ENCODE measurements around the gene NUMA1. TPM values are rescaled to one million over a fixed set of nuclear protein-coding genes. Genes with fewer than 3 reads are reported as not detected.

NUMA1 gene
- total and polyA plus RNA-seq, 7 donors = 68.9 to 130 (median 100) TPM

GRCh38 chr11:72006309-72007088 lies 73.8 kb downstream of the NUMA1 start:
- Histone ChIP-seq H3K27ac (no peak overlapping the region), H3K36me3 (ENCODE audit: insufficient read depth in 1 of 2, low read depth in 1 of 2) (peaks cover 8 to 98% of the 10 kb centered on the region in 2 donors), H3K4me1 (peaks cover 7% of the 10 kb centered on the region), H3K4me3 (no peak overlapping the region), H3K27me3 (ENCODE audit: insufficient read depth in 3 of 3, low read length in 2 of 3) (no peaks in the 10 kb centered on the region), H3K9me3 (no peaks in the 10 kb centered on the region)
- WGBS, 3 donors = 78 to 87% (median 86%) methylated on average over 8 of the region's 8 CpGs
- TF ChIP-seq, protein P1, sequence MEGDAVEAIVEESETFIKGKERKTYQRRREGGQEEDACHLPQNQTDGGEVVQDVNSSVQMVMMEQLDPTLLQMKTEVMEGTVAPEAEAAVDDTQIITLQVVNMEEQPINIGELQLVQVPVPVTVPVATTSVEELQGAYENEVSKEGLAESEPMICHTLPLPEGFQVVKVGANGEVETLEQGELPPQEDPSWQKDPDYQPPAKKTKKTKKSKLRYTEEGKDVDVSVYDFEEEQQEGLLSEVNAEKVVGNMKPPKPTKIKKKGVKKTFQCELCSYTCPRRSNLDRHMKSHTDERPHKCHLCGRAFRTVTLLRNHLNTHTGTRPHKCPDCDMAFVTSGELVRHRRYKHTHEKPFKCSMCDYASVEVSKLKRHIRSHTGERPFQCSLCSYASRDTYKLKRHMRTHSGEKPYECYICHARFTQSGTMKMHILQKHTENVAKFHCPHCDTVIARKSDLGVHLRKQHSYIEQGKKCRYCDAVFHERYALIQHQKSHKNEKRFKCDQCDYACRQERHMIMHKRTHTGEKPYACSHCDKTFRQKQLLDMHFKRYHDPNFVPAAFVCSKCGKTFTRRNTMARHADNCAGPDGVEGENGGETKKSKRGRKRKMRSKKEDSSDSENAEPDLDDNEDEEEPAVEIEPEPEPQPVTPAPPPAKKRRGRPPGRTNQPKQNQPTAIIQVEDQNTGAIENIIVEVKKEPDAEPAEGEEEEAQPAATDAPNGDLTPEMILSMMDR (IDR thresholded peaks at IDR 0.05) = no peak
- ATAC-seq (no peak), DNase-seq (no peak)
- intact Hi-C loops (cut with DNase I) = no loop called here

DNA sequence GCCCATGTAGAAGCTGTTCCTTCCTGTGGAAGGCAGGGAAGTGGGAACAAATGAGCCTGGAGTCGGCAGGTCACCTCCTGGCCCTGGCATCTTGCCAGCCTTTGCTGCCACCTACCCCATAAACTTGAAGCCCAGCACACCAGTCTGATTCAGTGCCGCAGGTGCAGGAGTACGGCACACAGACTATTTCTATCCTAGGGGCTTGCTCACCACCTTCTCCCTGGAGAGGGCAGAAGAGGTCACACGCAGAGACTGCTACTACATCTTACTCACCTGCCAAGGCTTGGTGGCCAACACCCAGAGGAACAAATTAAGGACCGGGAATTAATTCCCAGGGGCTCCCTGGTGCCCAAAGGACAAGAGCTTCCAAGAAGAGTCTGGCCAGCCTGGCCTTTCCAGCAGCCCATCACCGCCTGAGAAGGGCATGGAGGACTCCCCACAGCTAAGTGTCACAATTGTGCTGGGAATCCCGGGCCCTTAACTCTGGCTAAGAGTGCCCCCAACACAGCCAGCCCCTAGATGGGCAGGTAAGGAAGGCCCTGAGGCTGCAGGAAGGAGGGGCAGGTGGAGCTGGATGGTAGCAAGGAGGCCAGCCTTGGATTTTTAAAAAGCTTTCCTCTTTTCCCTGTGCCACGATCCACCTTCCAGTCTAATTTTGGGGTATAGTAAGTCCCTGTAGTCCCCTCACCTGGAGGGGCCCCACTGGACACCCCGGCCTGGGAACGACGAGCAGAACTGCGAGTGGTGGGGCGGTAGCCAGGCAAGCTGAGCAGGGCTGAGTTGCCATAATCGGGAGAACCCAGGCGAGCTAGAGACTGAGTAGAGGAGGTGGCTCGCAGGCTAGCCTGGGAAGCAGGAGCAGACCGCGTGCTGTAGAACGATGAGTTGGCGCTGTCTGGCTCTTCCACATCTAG lies 74.7 kb downstream of the NUMA1 start:
- 67 to 72% (median 69%) methylated on average over 20 of the region's 20 CpGs for WGBS, 3 donors

DNA sequence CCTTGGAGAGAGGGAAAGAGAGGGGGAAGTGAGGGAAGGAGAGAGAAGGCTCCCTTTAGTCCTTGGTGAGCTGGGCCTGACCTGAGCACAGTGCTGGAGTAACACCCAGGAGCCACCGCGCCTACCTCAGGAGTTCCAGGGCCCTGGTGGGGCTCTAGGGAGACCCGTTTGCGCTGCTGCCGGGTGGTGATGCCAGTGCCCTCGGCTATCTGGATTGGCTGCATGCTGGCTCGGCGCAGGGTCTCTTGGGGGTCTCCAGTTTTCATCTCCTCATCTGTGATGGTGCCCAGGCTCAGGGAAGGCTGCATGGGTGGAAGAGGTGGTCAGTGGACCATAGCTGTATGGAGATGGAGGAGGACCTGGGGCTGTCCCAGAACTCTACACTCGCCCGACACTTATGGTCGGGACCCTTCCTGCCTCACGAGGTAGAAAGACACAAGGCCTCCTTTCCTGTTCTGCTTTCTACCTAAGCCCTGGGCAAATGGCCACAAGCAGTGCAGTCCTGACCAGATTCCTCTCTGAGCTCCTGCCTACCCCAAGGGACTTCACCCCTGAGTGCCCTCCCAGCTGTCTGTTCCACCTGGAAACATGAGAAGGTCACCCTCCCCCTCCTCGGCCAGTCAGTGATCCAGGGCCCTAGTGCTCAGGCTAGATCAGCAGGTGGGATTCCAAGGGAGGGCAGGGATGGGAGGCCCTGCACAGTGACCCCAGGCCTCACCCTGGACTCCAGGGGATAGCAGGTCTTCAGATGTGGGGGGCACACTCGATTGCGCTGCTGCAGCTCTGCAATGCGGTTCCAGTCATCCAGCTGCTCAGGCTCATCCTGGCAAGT lies 75.6 kb downstream of the NUMA1 start:
- no peak overlapping the region for H3K4me3 ChIP-seq
- ATAC-seq = peak; percentile 1 to 13 (median 6)
- no peaks in the 10 kb centered on the region for H3K27me3 ChIP-seq (ENCODE audit: insufficient read depth in 3 of 3, low read length in 2 of 3)
- H3K27ac ChIP-seq = no peak overlapping the region
- H3K36me3 ChIP-seq (ENCODE audit: insufficient read depth in 1 of 2, low read depth in 1 of 2) = peaks cover 8 to 96% of the 10 kb centered on the region in 2 donors
- 78 to 83% (median 80%) methylated on average over 13 to 16 of the region's 16 CpGs for WGBS, 3 donors
- no peak for DNase-seq
- TF ChIP-seq, protein P1 (IDR thresholded peaks at IDR 0.05) = no peak
- peaks cover 1% of the 10 kb centered on the region for H3K4me1 ChIP-seq
- intact Hi-C loops (cut with DNase I) = no loop called here
- no peaks in the 10 kb centered on the region for H3K9me3 ChIP-seq

More for the DNA sequence above, 74.7 kb downstream of the NUMA1 start:
- H3K4me1 ChIP-seq = no peaks in the 10 kb centered on the region
- H3K4me3 ChIP-seq = no peak overlapping the region
- H3K36me3 ChIP-seq (ENCODE audit: insufficient read depth in 1 of 2, low read depth in 1 of 2) = peaks cover 8 to 96% of the 10 kb centered on the region in 2 donors
- intact Hi-C loops (cut with DNase I) = no loop called here
- H3K9me3 ChIP-seq = no peaks in the 10 kb centered on the region
- no peaks in the 10 kb centered on the region for H3K27me3 ChIP-seq (ENCODE audit: insufficient read depth in 3 of 3, low read length in 2 of 3)
- ATAC-seq (peak; percentile 9 to 72 (median 29)), DNase-seq (no peak)
- H3K27ac ChIP-seq = no peak overlapping the region
- TF ChIP-seq, protein P1 (IDR thresholded peaks at IDR 0.05) = no peak

GRCh38 chr11:72003776-72004171 lies 76.6 kb downstream of the NUMA1 start:
- no peak for ATAC-seq
- no peak for DNase-seq
- Histone ChIP-seq H3K27ac (no peak overlapping the region), H3K4me3 (no peak overlapping the region), H3K4me1 (peaks cover 5% of the 10 kb centered on the region), H3K36me3 (ENCODE audit: insufficient read depth in 1 of 2, low read depth in 1 of 2) (peaks cover 8 to 86% of the 10 kb centered on the region in 2 donors), H3K9me3 (no peaks in the 10 kb centered on the region), H3K27me3 (ENCODE audit: insufficient read depth in 3 of 3, low read length in 2 of 3) (no peaks in the 10 kb centered on the region)
- 89 to 94% (median 90%) methylated on average over 20 of the region's 20 CpGs for WGBS, 3 donors
- intact Hi-C loops (cut with DNase I) = no loop called here
- TF ChIP-seq, protein P1 (IDR thresholded peaks at IDR 0.05) = no peak

Measured in psoas muscle (tissue), 8 donors.